ENCODE results near the gene VGLL3. TPM values are rescaled to one million over a fixed set of nuclear protein-coding genes. Genes with fewer than 3 reads are reported as not detected.

The VGLL3 gene, protein sequence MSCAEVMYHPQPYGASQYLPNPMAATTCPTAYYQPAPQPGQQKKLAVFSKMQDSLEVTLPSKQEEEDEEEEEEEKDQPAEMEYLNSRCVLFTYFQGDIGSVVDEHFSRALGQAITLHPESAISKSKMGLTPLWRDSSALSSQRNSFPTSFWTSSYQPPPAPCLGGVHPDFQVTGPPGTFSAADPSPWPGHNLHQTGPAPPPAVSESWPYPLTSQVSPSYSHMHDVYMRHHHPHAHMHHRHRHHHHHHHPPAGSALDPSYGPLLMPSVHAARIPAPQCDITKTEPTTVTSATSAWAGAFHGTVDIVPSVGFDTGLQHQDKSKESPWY
- 10 to 100 TPM; 23.7 to 45.6 (median 30.5) TPM for total RNA-seq

DNA sequence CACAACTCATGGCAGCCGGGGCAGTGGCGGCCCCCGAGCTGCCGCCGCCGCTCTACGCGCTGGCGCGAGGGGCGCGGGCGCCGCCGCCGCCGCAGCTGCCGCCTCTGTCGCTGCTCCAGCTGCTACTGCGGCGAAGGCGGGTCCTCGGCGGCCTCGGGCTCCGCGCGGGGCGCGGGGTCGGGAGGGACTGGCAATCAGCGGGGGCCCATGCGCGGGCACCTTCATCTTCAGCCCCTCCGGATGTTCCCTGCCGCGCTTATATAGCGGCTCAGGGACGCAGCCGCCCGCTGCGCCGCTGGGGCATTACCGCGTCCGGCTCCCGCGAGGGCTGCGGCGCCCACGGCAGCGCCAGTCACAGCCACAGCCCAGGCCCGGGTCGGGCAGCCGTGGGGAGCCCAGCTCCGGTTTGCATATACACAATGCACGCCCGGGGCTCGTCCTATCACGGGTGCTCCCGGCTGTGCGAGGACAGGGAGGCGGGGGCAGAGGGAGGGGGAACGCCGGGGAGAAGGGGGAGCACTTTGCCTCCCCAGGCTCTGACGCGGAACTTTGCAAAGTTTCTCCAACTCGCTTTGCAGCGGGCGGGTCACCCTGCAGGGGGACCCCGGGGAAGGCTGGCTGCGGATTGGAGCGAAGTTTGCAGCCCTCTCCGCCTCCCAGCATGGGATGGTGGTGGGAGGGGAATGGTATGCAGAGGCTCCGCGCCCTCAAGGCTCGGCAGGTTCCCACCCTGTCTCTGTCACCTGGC is at the start of gene VGLL3:
TSS of gene VGLL3 (minus strand) at position 416 of the 748 bp plus-strand sequence. CDS start at position 10, 406 bp downstream.
- DNase-seq (ENCODE audit: extremely low spot score), result no peak
- TF ChIP-seq POLR2A (IDR thresholded peaks at IDR 0.05; ENCODE audit: low read depth), result peak; percentile 40
- TF ChIP-seq EP300 (IDR thresholded peaks at IDR 0.05), result no peak
- TF ChIP-seq, protein P1, sequence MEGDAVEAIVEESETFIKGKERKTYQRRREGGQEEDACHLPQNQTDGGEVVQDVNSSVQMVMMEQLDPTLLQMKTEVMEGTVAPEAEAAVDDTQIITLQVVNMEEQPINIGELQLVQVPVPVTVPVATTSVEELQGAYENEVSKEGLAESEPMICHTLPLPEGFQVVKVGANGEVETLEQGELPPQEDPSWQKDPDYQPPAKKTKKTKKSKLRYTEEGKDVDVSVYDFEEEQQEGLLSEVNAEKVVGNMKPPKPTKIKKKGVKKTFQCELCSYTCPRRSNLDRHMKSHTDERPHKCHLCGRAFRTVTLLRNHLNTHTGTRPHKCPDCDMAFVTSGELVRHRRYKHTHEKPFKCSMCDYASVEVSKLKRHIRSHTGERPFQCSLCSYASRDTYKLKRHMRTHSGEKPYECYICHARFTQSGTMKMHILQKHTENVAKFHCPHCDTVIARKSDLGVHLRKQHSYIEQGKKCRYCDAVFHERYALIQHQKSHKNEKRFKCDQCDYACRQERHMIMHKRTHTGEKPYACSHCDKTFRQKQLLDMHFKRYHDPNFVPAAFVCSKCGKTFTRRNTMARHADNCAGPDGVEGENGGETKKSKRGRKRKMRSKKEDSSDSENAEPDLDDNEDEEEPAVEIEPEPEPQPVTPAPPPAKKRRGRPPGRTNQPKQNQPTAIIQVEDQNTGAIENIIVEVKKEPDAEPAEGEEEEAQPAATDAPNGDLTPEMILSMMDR (IDR thresholded peaks at IDR 0.05), result peak in 1 of 3 experiments; percentile 14
- peak; percentile 61 to 86 for TF ChIP-seq POLR2AphosphoS5 (IDR thresholded peaks at IDR 0.05)
- WGBS, result 0% methylated on average over 3 of the region's 77 CpGs
- H3K4me3 ChIP-seq, result peak within 1 kb of the TSS; percentile 65 to 87 (median 74)
- H3K9me3 ChIP-seq, result no peaks in the 10 kb centered on the region
- H3K27ac ChIP-seq (replicated peaks in 1 of 4), result peak within 1 kb of the TSS; percentile 86 to 91 (median 88)
- intact Hi-C loops (cut with DNase I), result loop anchor here (10.0 kb wide), 1 partner anchor 206 kb away; no protein-coding TSS in a partner anchor
- peaks cover 0 to 24% (median 5%) of the 10 kb centered on the region in 4 donors for H3K27me3 ChIP-seq
- H3K4me1 ChIP-seq, result peaks cover 8 to 33% (median 20%) of the 10 kb centered on the region in 4 donors
- no peaks in the 10 kb centered on the region for H3K36me3 ChIP-seq

DNA sequence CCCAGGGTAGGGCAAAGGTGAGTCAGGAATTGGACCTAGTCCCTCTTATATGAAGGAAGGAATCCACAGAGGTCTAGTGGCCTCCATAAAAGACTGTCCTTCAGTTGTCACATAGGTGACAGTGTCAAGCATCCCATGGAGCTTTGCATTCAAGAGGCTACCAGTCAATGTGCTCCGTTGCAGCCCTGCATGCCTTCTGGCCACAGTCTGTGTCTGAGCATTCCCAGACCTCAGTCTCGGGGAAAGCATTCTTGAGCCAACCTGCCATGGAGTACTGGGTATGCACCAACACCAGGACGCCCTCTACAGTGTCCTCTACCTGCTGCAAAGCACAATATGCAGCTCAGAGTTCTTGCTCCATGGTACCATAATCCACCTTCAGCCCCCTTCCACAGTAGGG is 46.7 kb upstream of the VGLL3 start:
- Histone ChIP-seq H3K4me3 (no peak overlapping the region), H3K27ac (replicated peaks in 1 of 4) (no peak overlapping the region), H3K4me1 (no peaks in the 10 kb centered on the region), H3K27me3 (no peaks in the 10 kb centered on the region), H3K9me3 (no peaks in the 10 kb centered on the region), H3K36me3 (no peaks in the 10 kb centered on the region)
- intact Hi-C loops (cut with DNase I), result no loop called here
- TF ChIP-seq EP300 (IDR thresholded peaks at IDR 0.05) (no peak), POLR2A (IDR thresholded peaks at IDR 0.05; ENCODE audit: low read depth) (no peak), POLR2AphosphoS5 (IDR thresholded peaks at IDR 0.05) (no peak)
- TF ChIP-seq, protein P1 (IDR thresholded peaks at IDR 0.05), result no peak
- WGBS, result 92% methylated on average over 3 of the region's 3 CpGs
- no peak for DNase-seq (ENCODE audit: extremely low spot score)

DNA sequence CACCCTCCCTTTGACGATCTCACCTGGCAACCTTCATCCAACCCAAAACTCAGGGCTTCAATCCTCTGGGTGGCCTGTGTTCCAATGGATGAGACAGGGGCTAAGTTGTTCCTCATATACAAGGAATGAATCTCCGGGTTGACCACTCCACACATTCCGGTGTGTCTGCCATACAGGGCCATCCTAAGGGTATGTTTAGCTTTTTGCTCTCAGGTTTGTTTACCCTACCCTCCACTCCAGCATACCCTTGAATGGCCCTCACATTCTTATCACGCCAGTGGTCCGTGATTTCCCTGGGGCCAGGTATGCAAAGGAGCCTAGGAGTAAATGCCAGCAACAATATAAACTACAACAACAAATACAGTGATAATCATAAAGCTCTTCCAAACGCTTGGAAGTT is 45.7 kb upstream of the VGLL3 start:
- H3K9me3 ChIP-seq, result no peaks in the 10 kb centered on the region
- TF ChIP-seq POLR2AphosphoS5 (IDR thresholded peaks at IDR 0.05) (no peak), POLR2A (IDR thresholded peaks at IDR 0.05; ENCODE audit: low read depth) (no peak), EP300 (IDR thresholded peaks at IDR 0.05) (no peak)
- TF ChIP-seq, protein P1 (IDR thresholded peaks at IDR 0.05), result no peak
- H3K27me3 ChIP-seq, result no peaks in the 10 kb centered on the region
- no peak for DNase-seq (ENCODE audit: extremely low spot score)
- H3K4me3 ChIP-seq, result no peak overlapping the region
- intact Hi-C loops (cut with DNase I), result no loop called here
- no peaks in the 10 kb centered on the region for H3K36me3 ChIP-seq
- no peaks in the 10 kb centered on the region for H3K4me1 ChIP-seq
- 85% methylated on average over 6 of the region's 6 CpGs for WGBS
- H3K27ac ChIP-seq (replicated peaks in 1 of 4), result no peak overlapping the region

DNA sequence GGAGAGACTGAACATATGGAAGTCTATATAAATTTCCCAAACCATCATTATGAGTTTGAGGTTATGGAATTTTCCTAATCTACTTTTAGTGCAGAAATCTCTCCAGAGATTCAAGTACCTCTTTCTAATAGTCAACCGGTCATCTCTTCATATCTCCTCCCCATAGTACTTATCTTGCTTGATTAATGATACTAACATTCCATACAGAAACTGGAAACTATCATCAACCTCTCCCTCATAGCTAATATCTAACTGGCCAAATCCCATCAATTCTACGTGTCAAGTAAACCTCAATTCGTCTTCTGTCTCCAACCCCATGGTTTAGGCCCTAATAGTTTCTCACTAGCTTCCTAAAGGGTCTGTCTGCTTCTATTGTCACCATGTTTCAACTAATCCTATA is 44.4 kb upstream of the VGLL3 start:
- Histone ChIP-seq H3K4me1 (no peaks in the 10 kb centered on the region), H3K4me3 (no peak overlapping the region), H3K27ac (replicated peaks in 1 of 4) (no peak overlapping the region), H3K9me3 (no peaks in the 10 kb centered on the region), H3K36me3 (no peaks in the 10 kb centered on the region), H3K27me3 (no peaks in the 10 kb centered on the region)
- TF ChIP-seq POLR2A (IDR thresholded peaks at IDR 0.05; ENCODE audit: low read depth), result no peak
- TF ChIP-seq, protein P1 (IDR thresholded peaks at IDR 0.05), result no peak
- no peak for TF ChIP-seq POLR2AphosphoS5 (IDR thresholded peaks at IDR 0.05)
- no peak for TF ChIP-seq EP300 (IDR thresholded peaks at IDR 0.05)
- intact Hi-C loops (cut with DNase I), result no loop called here
- WGBS, result 77% methylated on average over 3 of the region's 3 CpGs
- no peak for DNase-seq (ENCODE audit: extremely low spot score)
